Ishikawa (cell line): ENCODE measurements around the gene ATRNL1.

Experiments used
- CEBPB ChIP-seq: IDR thresholded peaks from 2 replicates; pipeline ENCODE4 v1.6.1; 2012
- CREB1 ChIP-seq: IDR thresholded peaks from 2 replicates; pipeline ENCODE4 v1.6.1; 2012; ENCODE audit warnings: low read depth
- EGR1 ChIP-seq: IDR thresholded peaks from 2 replicates; pipeline ENCODE4 v1.6.1; 2012
- EP300 ChIP-seq: IDR thresholded peaks from 2 replicates; pipeline ENCODE4 v1.6.1; 2012; ENCODE audit warnings: borderline replicate concordance
- FOXM1 ChIP-seq: IDR thresholded peaks from 2 replicates; pipeline ENCODE4 v1.6.1; 2012; ENCODE audit warnings: low read depth, borderline replicate concordance
- MAX ChIP-seq: IDR thresholded peaks from 2 replicates; pipeline ENCODE4 v1.6.1; 2012
- NFIC ChIP-seq: IDR thresholded peaks from 2 replicates; pipeline ENCODE4 v1.6.1; 2012
- RAD21 ChIP-seq: IDR thresholded peaks from 2 replicates; pipeline ENCODE4 v1.6.1; 2012; ENCODE audit warnings: low read depth
- TAF1 ChIP-seq: IDR thresholded peaks from 2 replicates; pipeline ENCODE4 v1.6.1; 2012; ENCODE audit warnings: low read depth, mild to moderate bottlenecking
- TCF12 ChIP-seq: IDR thresholded peaks from 2 replicates; pipeline ENCODE4 v1.6.1; 2012; ENCODE audit warnings: low read depth
- TEAD4 ChIP-seq: IDR thresholded peaks from 2 replicates; pipeline ENCODE4 v1.6.1; 2012
- YY1 ChIP-seq: IDR thresholded peaks from 2 replicates; pipeline ENCODE4 v1.6.1; 2012; ENCODE audit warnings: low read depth
- ZBTB7A ChIP-seq: IDR thresholded peaks from 2 replicates; pipeline ENCODE4 v1.6.1; 2012; ENCODE audit warnings: low read depth
- TF ChIP-seq, protein P1 (sequence below): IDR thresholded peaks from 2 replicates; pipeline ENCODE4 v1.6.1; 2012
- TF ChIP-seq, protein P2 (sequence below): IDR thresholded peaks from 2 replicates; pipeline ENCODE4 v1.6.1; 2012; ENCODE audit warnings: low read depth, mild to moderate bottlenecking

The ATRNL1 gene

GRCh38 chr10:115854740-115855435 is 761.7 kb downstream of the ATRNL1 start:
- no peak for TF ChIP-seq YY1
- TF ChIP-seq, protein P1, sequence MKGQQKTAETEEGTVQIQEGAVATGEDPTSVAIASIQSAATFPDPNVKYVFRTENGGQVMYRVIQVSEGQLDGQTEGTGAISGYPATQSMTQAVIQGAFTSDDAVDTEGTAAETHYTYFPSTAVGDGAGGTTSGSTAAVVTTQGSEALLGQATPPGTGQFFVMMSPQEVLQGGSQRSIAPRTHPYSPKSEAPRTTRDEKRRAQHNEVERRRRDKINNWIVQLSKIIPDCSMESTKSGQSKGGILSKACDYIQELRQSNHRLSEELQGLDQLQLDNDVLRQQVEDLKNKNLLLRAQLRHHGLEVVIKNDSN: no peak
- TF ChIP-seq NFIC: no peak
- no peak for TF ChIP-seq TEAD4
- no peak for TF ChIP-seq TAF1
- TF ChIP-seq TCF12: no peak
- no peak for TF ChIP-seq FOXM1
- TF ChIP-seq CREB1: no peak
- TF ChIP-seq, protein P2, sequence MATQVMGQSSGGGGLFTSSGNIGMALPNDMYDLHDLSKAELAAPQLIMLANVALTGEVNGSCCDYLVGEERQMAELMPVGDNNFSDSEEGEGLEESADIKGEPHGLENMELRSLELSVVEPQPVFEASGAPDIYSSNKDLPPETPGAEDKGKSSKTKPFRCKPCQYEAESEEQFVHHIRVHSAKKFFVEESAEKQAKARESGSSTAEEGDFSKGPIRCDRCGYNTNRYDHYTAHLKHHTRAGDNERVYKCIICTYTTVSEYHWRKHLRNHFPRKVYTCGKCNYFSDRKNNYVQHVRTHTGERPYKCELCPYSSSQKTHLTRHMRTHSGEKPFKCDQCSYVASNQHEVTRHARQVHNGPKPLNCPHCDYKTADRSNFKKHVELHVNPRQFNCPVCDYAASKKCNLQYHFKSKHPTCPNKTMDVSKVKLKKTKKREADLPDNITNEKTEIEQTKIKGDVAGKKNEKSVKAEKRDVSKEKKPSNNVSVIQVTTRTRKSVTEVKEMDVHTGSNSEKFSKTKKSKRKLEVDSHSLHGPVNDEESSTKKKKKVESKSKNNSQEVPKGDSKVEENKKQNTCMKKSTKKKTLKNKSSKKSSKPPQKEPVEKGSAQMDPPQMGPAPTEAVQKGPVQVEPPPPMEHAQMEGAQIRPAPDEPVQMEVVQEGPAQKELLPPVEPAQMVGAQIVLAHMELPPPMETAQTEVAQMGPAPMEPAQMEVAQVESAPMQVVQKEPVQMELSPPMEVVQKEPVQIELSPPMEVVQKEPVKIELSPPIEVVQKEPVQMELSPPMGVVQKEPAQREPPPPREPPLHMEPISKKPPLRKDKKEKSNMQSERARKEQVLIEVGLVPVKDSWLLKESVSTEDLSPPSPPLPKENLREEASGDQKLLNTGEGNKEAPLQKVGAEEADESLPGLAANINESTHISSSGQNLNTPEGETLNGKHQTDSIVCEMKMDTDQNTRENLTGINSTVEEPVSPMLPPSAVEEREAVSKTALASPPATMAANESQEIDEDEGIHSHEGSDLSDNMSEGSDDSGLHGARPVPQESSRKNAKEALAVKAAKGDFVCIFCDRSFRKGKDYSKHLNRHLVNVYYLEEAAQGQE: no peak
- no peak for TF ChIP-seq EP300
- TF ChIP-seq CEBPB: no peak
- TF ChIP-seq ZBTB7A: no peak
- TF ChIP-seq EGR1: no peak
- no peak for TF ChIP-seq RAD21

- no peak for TF ChIP-seq TEAD4
- TF ChIP-seq ZBTB7A: no peak
- no peak for TF ChIP-seq CREB1
- TF ChIP-seq CEBPB: no peak
- TF ChIP-seq MAX: no peak
- no peak for TF ChIP-seq EP300
- TF ChIP-seq TCF12: no peak
Measured at GRCh38 chr10:115856580-115856979, 763.4 kb downstream of the ATRNL1 start.

- TF ChIP-seq, protein P2: no peak
- TF ChIP-seq CEBPB (no peak), ZBTB7A (no peak), NFIC (no peak), CREB1 (no peak), EGR1 (no peak), TEAD4 (no peak), RAD21 (no peak), TAF1 (no peak), YY1 (no peak), TCF12 (no peak), EP300 (no peak), FOXM1 (no peak), MAX (no peak)
- TF ChIP-seq, protein P1: no peak
Measured at GRCh38 chr10:115857856-115858255, 764.7 kb downstream of the ATRNL1 start.

- TF ChIP-seq NFIC: no peak
- TF ChIP-seq MAX: no peak
- TF ChIP-seq, protein P1: no peak
- TF ChIP-seq CREB1: no peak
- TF ChIP-seq FOXM1: no peak
- no peak for TF ChIP-seq TAF1
- TF ChIP-seq, protein P2: no peak
Measured at GRCh38 chr10:115860182-115861107, 767.3 kb downstream of the ATRNL1 start.
